HL-60 (cell line): ENCODE measurements around the gene BTBD9.

ENCODE experiments used
- DNase-seq, 2 experiments: peaks; one replicate each; pipeline ENCODE4 v3.0.0-alpha.2; 2010 to 2020; ENCODE audit warnings: low read depth in 1 of 2, low spot score in 1 of 2
- H3K27ac ChIP-seq: fragments of 250-450 bp; sonication (Bioruptor Pico); replicated peaks from 2 replicates; pipeline ENCODE4 v1.5.1; 2020; ENCODE audit warnings: mild to moderate bottlenecking, moderate library complexity
- H3K27me3 ChIP-seq: fragments of 250-450 bp; sonication (Bioruptor Pico); 2 replicates; pipeline ENCODE4 v1.5.1; 2021; ENCODE audit warnings: mild to moderate bottlenecking, moderate library complexity; ENCODE audit not compliant: insufficient read depth, poor library complexity, severe bottlenecking
- H3K4me3 ChIP-seq: replicated peaks from 2 replicates; pipeline ENCODE4 v1.5.1; 2011; ENCODE audit warnings: mild to moderate bottlenecking, control low read depth, low read length; ENCODE audit not compliant: insufficient read depth
- CTCF ChIP-seq: IDR thresholded peaks from one replicate; pipeline ENCODE4 v1.5.1; 2011; ENCODE audit warnings: low read length, control low read depth, inconsistent platforms; ENCODE audit not compliant: insufficient read depth
- GABPA ChIP-seq: IDR thresholded peaks from 2 replicates; pipeline ENCODE4 v1.6.1; 2012; ENCODE audit warnings: low read depth
- POLR2AphosphoS5 ChIP-seq: IDR thresholded peaks from 2 replicates; pipeline ENCODE4 v1.6.1; 2012; ENCODE audit warnings: low read depth
- REST ChIP-seq: IDR thresholded peaks from 2 replicates; pipeline ENCODE4 v1.6.1; 2012; ENCODE audit warnings: low read depth; ENCODE audit not compliant: insufficient replicate concordance
- SPI1 ChIP-seq: IDR thresholded peaks from 2 replicates; pipeline ENCODE4 v1.6.1; 2012; ENCODE audit warnings: low read depth, mild to moderate bottlenecking, borderline replicate concordance

The BTBD9 gene

GRCh38 chr6:38192487-38192886 is 447.2 kb downstream of the BTBD9 start:
- Histone ChIP-seq H3K4me3 (no peak overlapping the region), H3K27ac (no peak overlapping the region)
- no peak for DNase-seq

GRCh38 chr6:38192011-38192410 is 447.7 kb downstream of the BTBD9 start:
- Histone ChIP-seq H3K4me3 (no peak overlapping the region), H3K27ac (no peak overlapping the region)
- TF ChIP-seq POLR2AphosphoS5, result no peak
- no peak for TF ChIP-seq SPI1
- no peak for TF ChIP-seq REST
- TF ChIP-seq GABPA, result no peak
- no peak for TF ChIP-seq CTCF

More at GRCh38 chr6:38192487-38192886, 447.2 kb downstream of the BTBD9 start:
- H3K27me3 ChIP-seq, result no peaks in the 10 kb centered on the region
- TF ChIP-seq GABPA, result no peak
- no peak for TF ChIP-seq CTCF
- TF ChIP-seq POLR2AphosphoS5, result no peak
- no peak for TF ChIP-seq SPI1
- no peak for TF ChIP-seq REST

GRCh38 chr6:38191418-38191817 is 448.3 kb downstream of the BTBD9 start:
- TF ChIP-seq GABPA, result no peak
- no peak for TF ChIP-seq REST
- TF ChIP-seq CTCF, result no peak
- TF ChIP-seq POLR2AphosphoS5, result no peak
- TF ChIP-seq SPI1, result no peak
- H3K4me3 ChIP-seq, result no peak overlapping the region
- no peak for DNase-seq
- no peak overlapping the region for H3K27ac ChIP-seq
- no peaks in the 10 kb centered on the region for H3K27me3 ChIP-seq

More at GRCh38 chr6:38192011-38192410, 447.7 kb downstream of the BTBD9 start:
- no peak for DNase-seq
- H3K27me3 ChIP-seq, result no peaks in the 10 kb centered on the region
